HCT116 (cell line): ENCODE results near the gene CTTNBP2. TPM values are rescaled to one million over a fixed set of nuclear protein-coding genes. Genes with fewer than 3 reads are reported as not detected.

Experiments
- ATAC-seq: fragments of 200-7000 bp; cut with Tn5 transposase; 2 replicates; pipeline ENCODE4 v1.9.1; 2020; ENCODE audit warnings: mild to moderate bottlenecking, moderate library complexity
- BruUV-seq: library from RNA; stranded (reverse); fragments of 400-500 nt; replicated peaks from 2 replicates; lab custom pipeline; 2021; lab: Mats Ljungman, UMichigan
- CTCF ChIA-PET: fragments of 300-600 bp; sonication (Branson Sonifier 250); formaldehyde crosslinking; loops from one replicate; lab custom pipeline; 2021; ENCODE audit warnings: antibody characterized with exemption; lab: Charles Lee
- POLR2A ChIA-PET: fragments of 300-600, 350-600 bp; sonication (Branson Sonifier 250); formaldehyde crosslinking; loops from one replicate; lab custom pipeline; 2021; ENCODE audit warnings: antibody characterized with exemption; lab: Charles Lee
- RAD21 ChIA-PET, 2 experiments: fragments of 300-600 bp; sonication (Branson Sonifier 250); formaldehyde crosslinking; loops; one replicate each; lab custom pipeline; 2023; ENCODE audit warnings: low total read pairs in 2 of 2; ENCODE audit not compliant: uncharacterized antibody in 2 of 2, unreplicated experiment in 2 of 2, low non-redundant PET in 1 of 2; lab: Charles Lee
- DNase-seq: peaks from one replicate; pipeline ENCODE4 v3.0.0-alpha.2; 2010; ENCODE audit warnings: low read depth, low spot score
- H2AFZ ChIP-seq: fragments of 200-600 bp; shearing (Covaris generic), sonication (generic); 2 replicates; pipeline ENCODE4 v1.6.1; 2017; ENCODE audit warnings: low read depth, mixed run types, mixed read lengths, antibody characterized with exemption, low read length; ENCODE audit not compliant: poor library complexity, severe bottlenecking
- H3K27ac ChIP-seq: 2 replicates; pipeline ENCODE4 v1.5.1; 2012; ENCODE audit warnings: low read depth, low read length
- H3K27me3 ChIP-seq: fragments of 200-600 bp; sonication (generic); 2 replicates; pipeline ENCODE4 v1.6.1; 2016; ENCODE audit warnings: mixed run types, low read length, mixed read lengths; ENCODE audit not compliant: insufficient read depth
- H3K36me3 ChIP-seq, 2 experiments: fragments of 200-500 bp in 1 of 2; fragments of 200-600 bp in 1 of 2; sonication (Bioruptor generic) in 1 of 2; sonication (generic) in 1 of 2; 2 replicates each; pipeline versions ENCODE4 v1.5.1 to v1.6.1; 2014 to 2016; ENCODE audit warnings: low read length in 2 of 2, inconsistent platforms in 1 of 2, mixed read lengths in 1 of 2, mixed run types in 1 of 2; ENCODE audit not compliant: insufficient read depth in 2 of 2, control insufficient read depth in 1 of 2
- H3K4me1 ChIP-seq, 2 experiments: fragments of 200-600 bp in 1 of 2; sonication (generic) in 1 of 2; 2 replicates each; pipeline versions ENCODE4 v1.5.1 to v1.6.1; 2012 to 2017; ENCODE audit warnings: low read length in 2 of 2, inconsistent platforms in 1 of 2, mild to moderate bottlenecking in 1 of 2, mixed read lengths in 1 of 2, mixed run types in 1 of 2, moderate library complexity in 1 of 2; ENCODE audit not compliant: insufficient read depth in 2 of 2, control insufficient read depth in 1 of 2
- H3K4me2 ChIP-seq: fragments of 200-600 bp; sonication (generic); 2 replicates; pipeline ENCODE4 v1.6.1; 2017; ENCODE audit warnings: mixed run types, low read length, mixed read lengths
- H3K4me3 ChIP-seq, 2 experiments: fragments of 200-600 bp in 1 of 2; sonication (generic) in 1 of 2; replicated peaks in 1 of 2; 2 replicates each; pipeline ENCODE4 v1.5.1; 2011 to 2016; ENCODE audit warnings: low read length in 2 of 2, control low read depth in 1 of 2, low read depth in 1 of 2, mild to moderate bottlenecking in 1 of 2, mixed read lengths in 1 of 2, mixed run types in 1 of 2
- H3K79me2 ChIP-seq: fragments of 200-600 bp; sonication (generic); 2 replicates; pipeline ENCODE4 v1.6.1; 2017; ENCODE audit warnings: mild to moderate bottlenecking, mixed run types, low read length, moderate library complexity, mixed read lengths; ENCODE audit not compliant: insufficient read depth
- H3K9ac ChIP-seq: fragments of 200-600 bp; sonication (generic); 2 replicates; pipeline ENCODE4 v1.6.1; 2016; ENCODE audit warnings: low read length, mixed read lengths
- H3K9me2 ChIP-seq: fragments of 200-600 bp; sonication (generic), shearing (Covaris generic); 2 replicates; pipeline ENCODE4 v1.6.1; 2017; ENCODE audit warnings: mixed run types, mild to moderate bottlenecking, moderate library complexity; ENCODE audit not compliant: insufficient read depth
- H3K9me3 ChIP-seq, 2 experiments: fragments of 200-500 bp in 1 of 2; fragments of 200-600 bp in 1 of 2; sonication (Bioruptor generic) in 1 of 2; sonication (generic) in 1 of 2; 2 replicates each; pipeline ENCODE4 v1.6.1; 2014 to 2017; ENCODE audit warnings: low read length in 2 of 2, mixed read lengths in 2 of 2, inconsistent platforms in 1 of 2, low read depth in 1 of 2, mild to moderate bottlenecking in 1 of 2, mixed run types in 1 of 2, moderate library complexity in 1 of 2; ENCODE audit not compliant: control insufficient read depth in 1 of 2, insufficient read depth in 1 of 2
- H4K20me1 ChIP-seq: fragments of 200-600 bp; sonication (generic), shearing (Covaris generic); 2 replicates; pipeline ENCODE4 v1.6.1; 2017; ENCODE audit warnings: mixed run types, mild to moderate bottlenecking, moderate library complexity; ENCODE audit not compliant: insufficient read depth
- CBX3 ChIP-seq: IDR thresholded peaks from 2 replicates; pipeline ENCODE4 v1.6.1; 2012; ENCODE audit warnings: low read depth
- CEBPB ChIP-seq: IDR thresholded peaks from 2 replicates; pipeline ENCODE4 v1.6.1; 2012; ENCODE audit warnings: low read depth
- EGR1 ChIP-seq: IDR thresholded peaks from 2 replicates; pipeline ENCODE4 v1.6.1; 2012; ENCODE audit warnings: low read depth
- ELF1 ChIP-seq: IDR thresholded peaks from 2 replicates; pipeline ENCODE4 v1.6.1; 2012; ENCODE audit warnings: low read depth, borderline replicate concordance
- FOSL1 ChIP-seq: IDR thresholded peaks from 2 replicates; pipeline ENCODE4 v1.6.1; 2012; ENCODE audit warnings: low read depth
- REST ChIP-seq: IDR thresholded peaks from 2 replicates; pipeline ENCODE4 v1.6.1; 2012; ENCODE audit warnings: low read depth
- SIN3A ChIP-seq: IDR thresholded peaks from 2 replicates; pipeline ENCODE4 v1.6.1; 2012; ENCODE audit warnings: low read depth
- SP1 ChIP-seq: IDR thresholded peaks from 2 replicates; pipeline ENCODE4 v1.6.1; 2012; ENCODE audit warnings: low read depth
- intact Hi-C: fragments of 100-400 bp; cut with micrococcal nuclease; formaldehyde crosslinking; loops from 2 replicates; pipeline ENCODE4 v1.10.0; 2022
- total RNA-seq: library from RNA; stranded (reverse); gene quantifications from one replicate; pipeline ENCODE4 v1.2.1, GENCODE V29; 2021; ENCODE audit not compliant: unreplicated experiment
- TF ChIP-seq, protein P1 (sequence below): IDR thresholded peaks from 2 replicates; pipeline ENCODE4 v1.6.1; 2011; ENCODE audit warnings: mild to moderate bottlenecking, low read length, moderate library complexity; ENCODE audit not compliant: insufficient replicate concordance; ENCODE audit errors: extremely low read depth

The CTTNBP2 gene
- total RNA-seq, 1 experiment from 2014 or later = 5.4 TPM

DNA sequence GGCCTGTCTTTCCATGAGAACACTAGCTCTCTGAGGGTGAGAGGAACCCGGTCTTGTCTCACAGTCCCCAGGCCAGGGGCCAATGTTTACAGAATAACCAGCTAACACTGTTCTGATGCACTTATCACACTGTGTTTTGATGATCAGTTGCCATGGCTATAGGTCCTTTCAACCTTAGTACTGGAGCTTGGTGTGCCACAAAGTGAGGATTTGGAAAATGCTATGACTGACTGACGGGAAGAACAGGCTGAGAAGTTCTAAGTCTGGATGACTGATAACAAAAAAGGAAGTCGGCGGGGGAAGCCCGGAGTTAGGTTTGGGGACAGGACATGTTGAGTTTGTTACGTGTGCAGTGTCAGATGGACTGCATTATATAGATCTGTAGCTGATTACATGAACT, 141.8 kb downstream of the CTTNBP2 start:
- H3K4me1 ChIP-seq = no peaks in the 10 kb centered on the region
- no peaks in the 10 kb centered on the region for H4K20me1 ChIP-seq
- ChIA-PET RAD21 (no interaction called here), POLR2A (no interaction called here), CTCF (interaction anchor here (1.0 kb wide), 1 partner anchor 422 kb away, joined by 3 read pairs; no protein-coding TSS in a partner anchor)
- H3K9me2 ChIP-seq = no peaks in the 10 kb centered on the region
- H3K79me2 ChIP-seq = no peaks in the 10 kb centered on the region
- DNase-seq = no peak
- no peak for ATAC-seq
- intact Hi-C loops = no loop called here
- no peaks in the 10 kb centered on the region for H3K36me3 ChIP-seq
- no peaks in the 10 kb centered on the region for H3K9me3 ChIP-seq
- BruUV-seq = no TSS peak
- no peak overlapping the region for H2AFZ ChIP-seq
- TF ChIP-seq EGR1 = no peak
- TF ChIP-seq FOSL1 = no peak
- TF ChIP-seq, protein P1, sequence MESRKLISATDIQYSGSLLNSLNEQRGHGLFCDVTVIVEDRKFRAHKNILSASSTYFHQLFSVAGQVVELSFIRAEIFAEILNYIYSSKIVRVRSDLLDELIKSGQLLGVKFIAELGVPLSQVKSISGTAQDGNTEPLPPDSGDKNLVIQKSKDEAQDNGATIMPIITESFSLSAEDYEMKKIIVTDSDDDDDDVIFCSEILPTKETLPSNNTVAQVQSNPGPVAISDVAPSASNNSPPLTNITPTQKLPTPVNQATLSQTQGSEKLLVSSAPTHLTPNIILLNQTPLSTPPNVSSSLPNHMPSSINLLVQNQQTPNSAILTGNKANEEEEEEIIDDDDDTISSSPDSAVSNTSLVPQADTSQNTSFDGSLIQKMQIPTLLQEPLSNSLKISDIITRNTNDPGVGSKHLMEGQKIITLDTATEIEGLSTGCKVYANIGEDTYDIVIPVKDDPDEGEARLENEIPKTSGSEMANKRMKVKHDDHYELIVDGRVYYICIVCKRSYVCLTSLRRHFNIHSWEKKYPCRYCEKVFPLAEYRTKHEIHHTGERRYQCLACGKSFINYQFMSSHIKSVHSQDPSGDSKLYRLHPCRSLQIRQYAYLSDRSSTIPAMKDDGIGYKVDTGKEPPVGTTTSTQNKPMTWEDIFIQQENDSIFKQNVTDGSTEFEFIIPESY = no peak
- TF ChIP-seq SIN3A = no peak
- no peak for TF ChIP-seq REST
- TF ChIP-seq CBX3 = no peak
- no peak for TF ChIP-seq CEBPB
- TF ChIP-seq SP1 = no peak
- no peak for TF ChIP-seq ELF1
- no peaks in the 10 kb centered on the region for H3K27me3 ChIP-seq
- no peak overlapping the region for H3K27ac ChIP-seq
- no peak overlapping the region for H3K9ac ChIP-seq
- H3K4me3 ChIP-seq = no peak overlapping the region
- H3K4me2 ChIP-seq = no peak overlapping the region
